Testis (tissue), 3 donors: ENCODE results near the gene SMARCA1. TPM values are rescaled to one million over a fixed set of nuclear protein-coding genes. Genes with fewer than 3 reads are reported as not detected.

Experiments used
- DNase-seq: peaks from one replicate; pipeline ENCODE4 v3.0.0-alpha.2; 2019
- H3K27ac ChIP-seq, 2 donors: fragments of 200-600 bp; sonication (generic); one replicate each; pipeline ENCODE4 v1.5.1; 2019
- H3K27me3 ChIP-seq: fragments of 200-600 bp; sonication (generic); one replicate; pipeline ENCODE4 v1.5.1; 2019
- H3K36me3 ChIP-seq: fragments of 200-600 bp; sonication (generic); one replicate; pipeline ENCODE4 v1.5.1; 2017; ENCODE audit warnings: low read depth; ENCODE audit errors: missing control alignments
- H3K4me1 ChIP-seq: fragments of 200-600 bp; sonication (generic); one replicate; pipeline ENCODE4 v1.5.1; 2019
- H3K4me3 ChIP-seq, 2 donors: fragments of 200-600 bp; sonication (generic); one replicate each; pipeline ENCODE4 v1.5.1; 2017 to 2019
- H3K9me3 ChIP-seq: fragments of 200-600 bp; sonication (generic); one replicate; pipeline ENCODE4 v1.5.1; 2017
- POLR2A ChIP-seq: fragments of 450-650 bp; IDR thresholded peaks from one replicate; pipeline ENCODE4 v1.6.1; 2017; ENCODE audit warnings: antibody characterized with exemption, mild to moderate bottlenecking, moderate library complexity
- WGBS, 2 donors: methylation state at CpG; one replicate each; pipeline ENCODE4 v1.1.5; 2018; 5-methylcytosine and 5-hydroxymethylcytosine counted together
- intact Hi-C: fragments of 100-400 bp; cut with DNase I; formaldehyde crosslinking; loops from one replicate; pipeline ENCODE4 v1.15.1; 2023; ENCODE audit warnings: low total_unique reads
- polyA plus RNA-seq: library from polyadenylated mRNA; stranded (reverse); fragments of 350-450 nt; fragmentation: Illumina TruSeq; extraction: RNeasy Lipid Tissue Mini Kit (QIAGEN cat#74804); gene quantifications from one replicate; pipeline ENCODE4 v1.2.3, GENCODE V29; 2014; ENCODE audit warnings: low read depth, low replicate concordance; ENCODE audit not compliant: insufficient read depth
- total RNA-seq, 2 donors: library from RNA; depleted of rRNA; stranded (reverse); fragments of >200 nt; gene quantifications; one replicate each; pipeline ENCODE4 v1.2.3, GENCODE V29; 2016
- TF ChIP-seq, protein P1 (sequence below), 3 experiments: fragments of 450-650 bp in 2 of 3; fragments of 200-600 bp in 1 of 3; sonication (generic) in 1 of 3; IDR thresholded peaks; one replicate each; pipeline ENCODE4 v1.5.1; 2016 to 2019; ENCODE audit warnings: antibody characterized with exemption in 3 of 3, mild to moderate bottlenecking in 2 of 3, moderate library complexity in 1 of 3

SMARCA1 gene
- total and polyA plus RNA-seq, 3 donors from 2014 or later, result 79.2 to 208 (median 190) TPM

DNA sequence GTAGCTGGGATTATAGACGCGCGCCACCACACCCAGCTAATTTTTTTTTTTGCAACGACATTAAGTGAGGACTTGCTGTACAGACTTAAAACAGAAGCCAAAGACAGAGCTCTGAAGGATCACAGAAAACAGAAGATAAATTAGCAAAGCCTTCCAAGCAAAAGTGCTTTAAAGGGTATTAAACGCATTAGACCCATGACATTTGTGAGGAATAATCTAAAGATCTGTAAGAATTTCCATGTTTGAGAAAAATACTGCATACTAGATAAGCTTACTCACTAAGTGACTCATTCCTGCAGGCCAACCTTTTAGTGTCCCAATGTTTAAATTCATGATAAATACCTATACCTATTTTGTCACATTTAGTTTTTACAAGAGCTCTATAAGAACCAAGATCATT lies 27.4 kb downstream of the SMARCA1 start:
- Histone ChIP-seq H3K27me3 (no peaks in the 10 kb centered on the region), H3K27ac (no peak overlapping the region), H3K4me1 (no peaks in the 10 kb centered on the region), H3K9me3 (no peaks in the 10 kb centered on the region), H3K4me3 (no peak overlapping the region), H3K36me3 (no peaks in the 10 kb centered on the region)
- intact Hi-C loops, result no loop called here
- 90 to 93% methylated on average over 5 of the region's 5 CpGs for whole genome bisulfite sequencing, 2 donors
- TF ChIP-seq, protein P1, sequence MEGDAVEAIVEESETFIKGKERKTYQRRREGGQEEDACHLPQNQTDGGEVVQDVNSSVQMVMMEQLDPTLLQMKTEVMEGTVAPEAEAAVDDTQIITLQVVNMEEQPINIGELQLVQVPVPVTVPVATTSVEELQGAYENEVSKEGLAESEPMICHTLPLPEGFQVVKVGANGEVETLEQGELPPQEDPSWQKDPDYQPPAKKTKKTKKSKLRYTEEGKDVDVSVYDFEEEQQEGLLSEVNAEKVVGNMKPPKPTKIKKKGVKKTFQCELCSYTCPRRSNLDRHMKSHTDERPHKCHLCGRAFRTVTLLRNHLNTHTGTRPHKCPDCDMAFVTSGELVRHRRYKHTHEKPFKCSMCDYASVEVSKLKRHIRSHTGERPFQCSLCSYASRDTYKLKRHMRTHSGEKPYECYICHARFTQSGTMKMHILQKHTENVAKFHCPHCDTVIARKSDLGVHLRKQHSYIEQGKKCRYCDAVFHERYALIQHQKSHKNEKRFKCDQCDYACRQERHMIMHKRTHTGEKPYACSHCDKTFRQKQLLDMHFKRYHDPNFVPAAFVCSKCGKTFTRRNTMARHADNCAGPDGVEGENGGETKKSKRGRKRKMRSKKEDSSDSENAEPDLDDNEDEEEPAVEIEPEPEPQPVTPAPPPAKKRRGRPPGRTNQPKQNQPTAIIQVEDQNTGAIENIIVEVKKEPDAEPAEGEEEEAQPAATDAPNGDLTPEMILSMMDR (IDR thresholded peaks at IDR 0.05), result no peak
- TF ChIP-seq POLR2A, result no peak
- no peak for DNase-seq

DNA sequence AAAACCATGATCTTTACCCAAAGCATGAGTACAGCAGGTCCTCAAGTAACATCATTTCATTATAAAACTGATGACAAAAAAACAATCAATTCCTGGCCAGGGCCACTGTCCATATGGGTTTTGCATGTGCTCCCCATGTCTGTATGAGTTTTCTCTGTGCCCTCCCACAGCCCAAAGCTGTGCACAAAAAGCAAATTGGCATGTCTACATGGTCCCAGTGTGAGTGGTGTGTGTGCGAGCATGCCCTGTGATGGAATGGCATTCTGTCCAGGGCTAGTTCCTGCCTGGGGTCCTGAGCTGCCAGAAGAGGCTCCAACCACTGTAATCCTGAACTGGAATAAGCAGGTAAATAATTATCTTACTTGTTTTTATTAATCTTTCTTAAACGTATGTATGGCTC lies 28.4 kb downstream of the SMARCA1 start:
- TF ChIP-seq, protein P1 (IDR thresholded peaks at IDR 0.05), result no peak
- no peak for TF ChIP-seq POLR2A
- no peak overlapping the region for H3K27ac ChIP-seq
- no peak overlapping the region for H3K4me3 ChIP-seq
- H3K9me3 ChIP-seq, result no peaks in the 10 kb centered on the region
- H3K27me3 ChIP-seq, result no peaks in the 10 kb centered on the region
- intact Hi-C loops, result no loop called here
- DNase-seq, result no peak
- WGBS, 2 donors, result 82 to 86% methylated on average over 2 of the region's 2 CpGs
- no peaks in the 10 kb centered on the region for H3K36me3 ChIP-seq
- H3K4me1 ChIP-seq, result no peaks in the 10 kb centered on the region

DNA sequence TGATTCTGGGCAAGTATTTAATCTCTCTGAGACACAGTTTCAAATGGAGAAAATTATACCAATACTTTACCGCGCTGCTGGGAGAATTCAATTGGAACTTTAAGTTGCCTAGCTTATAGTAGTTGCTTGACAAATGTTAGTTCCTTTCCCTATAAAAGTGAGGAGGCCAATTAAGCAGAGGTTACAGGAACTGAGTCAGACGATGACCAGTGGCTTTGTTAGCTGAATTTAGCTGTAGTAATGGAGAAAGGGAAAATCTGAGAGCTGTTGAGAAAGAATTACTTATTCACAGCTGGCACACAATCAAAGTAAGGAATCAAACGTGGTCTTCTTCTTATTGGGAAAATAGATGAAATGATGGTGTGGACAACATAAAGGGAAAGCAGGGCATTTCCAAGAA lies 29.6 kb downstream of the SMARCA1 start:
- Histone ChIP-seq H3K27me3 (no peaks in the 10 kb centered on the region), H3K27ac (no peak overlapping the region), H3K4me3 (no peak overlapping the region), H3K9me3 (no peaks in the 10 kb centered on the region), H3K4me1 (no peaks in the 10 kb centered on the region), H3K36me3 (no peaks in the 10 kb centered on the region)
- TF ChIP-seq, protein P1 (IDR thresholded peaks at IDR 0.05), result no peak
- TF ChIP-seq POLR2A, result no peak
- 74 to 76% methylated on average over 4 of the region's 4 CpGs for WGBS, 2 donors
- DNase-seq, result no peak
- intact Hi-C loops, result no loop called here

- Histone ChIP-seq H3K4me1 (no peaks in the 10 kb centered on the region), H3K36me3 (no peaks in the 10 kb centered on the region), H3K27me3 (no peaks in the 10 kb centered on the region), H3K27ac (no peak overlapping the region), H3K4me3 (no peak overlapping the region), H3K9me3 (no peaks in the 10 kb centered on the region)
- WGBS, 2 donors, result 84 to 86% methylated on average over 2 of the region's 2 CpGs
- intact Hi-C loops, result no loop called here
- DNase-seq, result no peak
- TF ChIP-seq, protein P1 (IDR thresholded peaks at IDR 0.05), result no peak
- TF ChIP-seq POLR2A, result no peak
Observed at GRCh38 chrX:129490330-129490729, 33.0 kb downstream of the SMARCA1 start.

DNA sequence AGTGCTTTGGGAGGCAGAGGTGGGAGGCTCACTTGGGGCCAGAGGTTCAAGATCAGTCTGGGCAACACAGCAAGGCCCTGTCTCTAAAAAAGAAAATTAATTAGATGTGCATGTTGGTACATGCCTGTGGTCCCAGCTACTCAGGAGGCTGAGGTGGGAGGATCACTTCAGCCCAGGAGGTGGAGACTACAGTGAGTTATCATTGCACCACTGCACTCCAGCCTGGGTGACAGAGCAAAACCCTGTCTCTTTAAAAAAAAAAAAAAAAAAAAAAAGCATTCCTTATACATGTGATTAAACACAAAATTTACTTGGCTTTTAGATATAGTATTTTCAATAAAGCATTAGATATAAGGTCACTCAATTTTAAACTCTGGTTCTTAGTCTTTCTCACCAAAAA lies 34.9 kb downstream of the SMARCA1 start:
- Histone ChIP-seq H3K27ac (no peak overlapping the region), H3K9me3 (no peaks in the 10 kb centered on the region), H3K36me3 (no peaks in the 10 kb centered on the region), H3K4me3 (no peak overlapping the region), H3K4me1 (no peaks in the 10 kb centered on the region), H3K27me3 (no peaks in the 10 kb centered on the region)
- intact Hi-C loops, result no loop called here
- no peak for TF ChIP-seq POLR2A
- TF ChIP-seq, protein P1 (IDR thresholded peaks at IDR 0.05), result no peak
- DNase-seq, result no peak
